OCI-LY3 (cell line): ENCODE data around the gene NFATC3.
"Not testable (repeated sequence)": the region's sequence is repeated elsewhere in the genome, so short reads cannot be mapped to it uniquely, and the experiment has no call there.

Source experiments
- H2AFZ ChIP-seq: fragments of 200-600, 300-600 bp; shearing (Covaris generic); 2 replicates; pipeline ENCODE4 v1.6.0; 2014; ENCODE audit warnings: antibody characterized with exemption, low read depth, low read length
- H3K27ac ChIP-seq: fragments of 200-600, 300-600 bp; sonication (generic); 2 replicates; pipeline ENCODE4 v1.5.1; 2014; ENCODE audit warnings: mild to moderate bottlenecking, low read length, moderate library complexity, mixed read lengths
- H3K27me3 ChIP-seq: fragments of 200-600, 300-600 bp; sonication (generic); 2 replicates; pipeline ENCODE4 v1.6.1; 2014; ENCODE audit warnings: low read depth, low read length, mixed read lengths
- H3K36me3 ChIP-seq: fragments of 200-600, 300-600 bp; sonication (generic); replicated peaks from 2 replicates; pipeline ENCODE3; 2014; ENCODE audit warnings: low read depth, low read length, mixed read lengths
- H3K4me1 ChIP-seq: fragments of 300-600, 200-600 bp; sonication (generic); 2 replicates; pipeline ENCODE4 v1.6.1; 2014; ENCODE audit warnings: low read length, mixed read lengths
- H3K4me2 ChIP-seq: fragments of 200-600, 300-600 bp; sonication (generic); 2 replicates; pipeline ENCODE4 v1.6.1; 2014; ENCODE audit warnings: low read length, mixed read lengths
- H3K4me3 ChIP-seq: fragments of 300-600, 200-600 bp; sonication (generic); 2 replicates; pipeline ENCODE4 v1.5.1; 2014; ENCODE audit warnings: antibody characterized with exemption, mild to moderate bottlenecking, low read length, moderate library complexity
- H3K79me2 ChIP-seq: fragments of 300-600, 200-600 bp; shearing (Covaris generic); 2 replicates; pipeline ENCODE4 v1.6.1; 2014; ENCODE audit warnings: mild to moderate bottlenecking, low read length, mixed read lengths
- H3K9ac ChIP-seq: fragments of 300-600, 200-600 bp; shearing (Covaris generic); 2 replicates; pipeline ENCODE4 v1.6.0; 2014; ENCODE audit warnings: mild to moderate bottlenecking, low read length, moderate library complexity
- H3K9me3 ChIP-seq: fragments of 200-600, 300-600 bp; shearing (Covaris generic); 2 replicates; pipeline ENCODE4 v1.6.1; 2014; ENCODE audit warnings: low read length, mixed read lengths; ENCODE audit not compliant: insufficient read depth
- H4K20me1 ChIP-seq: fragments of 200-600, 300-600 bp; sonication (generic); 2 replicates; pipeline ENCODE4 v1.6.1; 2016; ENCODE audit warnings: low read length, mixed read lengths; ENCODE audit not compliant: insufficient read depth
- CTCF ChIP-seq: fragments of 200-600, 300-600 bp; sonication (generic); IDR thresholded peaks from 2 replicates; pipeline ENCODE4 v1.5.1; 2014; ENCODE audit warnings: antibody characterized with exemption, low read length, low read depth
- EZH2phosphoT487 ChIP-seq: fragments of 200-600 bp; shearing (Covaris generic); IDR thresholded peaks from 2 replicates; pipeline ENCODE4 v1.6.1; 2018; ENCODE audit warnings: antibody characterized with exemption, mixed run types, low read depth

Gene NFATC3

GRCh38 chr16:68091380-68092261 lies 6.5 kb downstream of the NFATC3 start:
- no peaks in the 10 kb centered on the region for H3K27me3 ChIP-seq
- H4K20me1 ChIP-seq: peaks cover 57% of the 10 kb centered on the region
- H3K4me3 ChIP-seq: no peak overlapping the region
- H3K79me2 ChIP-seq: peaks cover 99% of the 10 kb centered on the region
- no peaks in the 10 kb centered on the region for H3K9me3 ChIP-seq
- H3K4me2 ChIP-seq: no peak overlapping the region
- no peaks in the 10 kb centered on the region for H3K36me3 ChIP-seq
- no peak overlapping the region for H3K9ac ChIP-seq
- no peak overlapping the region for H3K27ac ChIP-seq
- TF ChIP-seq CTCF (no peak), EZH2phosphoT487 (no peak)
- peaks cover 54% of the 10 kb centered on the region for H3K4me1 ChIP-seq
- no peak overlapping the region for H2AFZ ChIP-seq

DNA sequence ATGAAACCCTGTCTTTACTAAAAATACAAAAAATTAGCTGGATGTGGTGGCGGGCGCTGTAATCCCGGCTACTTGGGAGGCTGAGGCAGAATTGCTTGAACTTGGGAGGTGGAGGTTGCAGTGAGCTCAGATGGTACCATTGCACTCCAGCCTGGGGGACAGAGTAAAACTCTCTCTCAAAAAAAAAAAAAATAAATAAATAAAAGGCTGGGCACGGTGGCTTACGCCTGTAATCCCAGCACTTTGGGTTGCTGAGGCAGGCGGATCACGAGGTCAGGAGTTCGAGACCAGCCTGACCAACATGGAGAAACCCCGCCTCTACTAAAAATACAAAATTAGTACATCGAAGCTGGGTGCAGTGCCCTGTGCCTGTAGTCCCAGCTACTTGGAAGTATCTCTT lies 7.1 kb downstream of the NFATC3 start:
- peaks cover 57% of the 10 kb centered on the region for H4K20me1 ChIP-seq
- not testable (repeated sequence) for H3K36me3 ChIP-seq, H3K4me3 ChIP-seq, H2AFZ ChIP-seq, H3K27me3 ChIP-seq, H3K4me2 ChIP-seq, H3K9me3 ChIP-seq, H3K9ac ChIP-seq, H3K27ac ChIP-seq
- H3K79me2 ChIP-seq: peaks cover 99% of the 10 kb centered on the region
- H3K4me1 ChIP-seq: peaks cover 51% of the 10 kb centered on the region

GRCh38 chr16:68093816-68094613 lies 8.8 kb downstream of the NFATC3 start:
- H3K4me2 ChIP-seq: peak overlapping the region; percentile 9; the same call in 1 of the 2 replicates
- peaks cover 99% of the 10 kb centered on the region for H3K79me2 ChIP-seq
- H3K4me1 ChIP-seq: peaks cover 37% of the 10 kb centered on the region

DNA sequence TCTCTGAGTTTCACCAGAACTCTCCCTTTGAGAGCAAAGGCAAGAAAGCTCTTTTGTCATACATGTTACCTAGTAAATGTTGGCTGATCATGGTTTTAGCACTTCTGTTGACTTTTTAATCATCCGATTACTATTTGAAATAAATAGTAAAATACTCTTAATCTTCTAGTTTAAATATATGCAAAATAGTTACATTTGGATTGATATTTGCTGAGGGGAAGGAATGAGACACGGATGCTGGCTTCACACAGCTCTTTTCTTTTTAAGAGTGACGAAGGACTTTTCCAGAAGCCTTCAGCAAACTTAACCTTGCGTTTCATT lies 9.4 kb downstream of the NFATC3 start:
- Histone ChIP-seq H3K79me2 (peaks cover 99% of the 10 kb centered on the region), H2AFZ (no peak overlapping the region), H3K9me3 (no peaks in the 10 kb centered on the region), H4K20me1 (peaks cover 57% of the 10 kb centered on the region), H3K27me3 (no peaks in the 10 kb centered on the region), H3K4me1 (peaks cover 31% of the 10 kb centered on the region), H3K36me3 (no peaks in the 10 kb centered on the region), H3K4me2 (no peak overlapping the region), H3K27ac (no peak overlapping the region), H3K9ac (no peak overlapping the region), H3K4me3 (no peak overlapping the region)
- no peak for TF ChIP-seq EZH2phosphoT487
- no peak for TF ChIP-seq CTCF

More at GRCh38 chr16:68093816-68094613, 8.8 kb downstream of the NFATC3 start:
- no peak overlapping the region for H3K9ac ChIP-seq
- H3K27ac ChIP-seq: no peak overlapping the region
- no peak overlapping the region for H3K4me3 ChIP-seq
- TF ChIP-seq EZH2phosphoT487 (no peak), CTCF (peak; percentile 71)
- peaks cover 57% of the 10 kb centered on the region for H4K20me1 ChIP-seq
- no peak overlapping the region for H2AFZ ChIP-seq
- no peaks in the 10 kb centered on the region for H3K9me3 ChIP-seq
- no peaks in the 10 kb centered on the region for H3K36me3 ChIP-seq
- H3K27me3 ChIP-seq: no peaks in the 10 kb centered on the region
